ENCODE measurements around the gene NAA80.

GRCh38 chr3:50260027-50260941, 38.9 kb downstream of the NAA80 start:
- peak; percentile 81 to 100 (median 93) for TF ChIP-seq CTCF (IDR thresholded peaks at IDR 0.05)
- peak; percentile 41 to 59 for TF ChIP-seq POLR2A (IDR thresholded peaks at IDR 0.05)

All from adrenal gland (tissue), 5 donors.